ENCODE data around the gene SCCPDH.
"Not testable (repeated sequence)": the region's sequence is repeated elsewhere in the genome, so short reads cannot be mapped to it uniquely, and the experiment has no call there.

GRCh38 chr1:246712428-246712827 is 11.8 kb upstream of the SCCPDH start:
- TF ChIP-seq, protein P1, sequence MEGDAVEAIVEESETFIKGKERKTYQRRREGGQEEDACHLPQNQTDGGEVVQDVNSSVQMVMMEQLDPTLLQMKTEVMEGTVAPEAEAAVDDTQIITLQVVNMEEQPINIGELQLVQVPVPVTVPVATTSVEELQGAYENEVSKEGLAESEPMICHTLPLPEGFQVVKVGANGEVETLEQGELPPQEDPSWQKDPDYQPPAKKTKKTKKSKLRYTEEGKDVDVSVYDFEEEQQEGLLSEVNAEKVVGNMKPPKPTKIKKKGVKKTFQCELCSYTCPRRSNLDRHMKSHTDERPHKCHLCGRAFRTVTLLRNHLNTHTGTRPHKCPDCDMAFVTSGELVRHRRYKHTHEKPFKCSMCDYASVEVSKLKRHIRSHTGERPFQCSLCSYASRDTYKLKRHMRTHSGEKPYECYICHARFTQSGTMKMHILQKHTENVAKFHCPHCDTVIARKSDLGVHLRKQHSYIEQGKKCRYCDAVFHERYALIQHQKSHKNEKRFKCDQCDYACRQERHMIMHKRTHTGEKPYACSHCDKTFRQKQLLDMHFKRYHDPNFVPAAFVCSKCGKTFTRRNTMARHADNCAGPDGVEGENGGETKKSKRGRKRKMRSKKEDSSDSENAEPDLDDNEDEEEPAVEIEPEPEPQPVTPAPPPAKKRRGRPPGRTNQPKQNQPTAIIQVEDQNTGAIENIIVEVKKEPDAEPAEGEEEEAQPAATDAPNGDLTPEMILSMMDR (IDR thresholded peaks at IDR 0.05), result not testable (repeated sequence)
- not testable (repeated sequence) for TF ChIP-seq POLR2A (IDR thresholded peaks at IDR 0.05)

Data from lower leg skin (tissue), 3 donors.